Thyroid gland (tissue), 4 donors: ENCODE results near the gene KIF9.

ENCODE experiments used
- POLR2A ChIP-seq, 2 donors: fragments of 450-650 bp; IDR thresholded peaks; one replicate each; pipeline ENCODE4 v1.6.1; 2017; ENCODE audit warnings: antibody characterized with exemption in 2 of 2, mild to moderate bottlenecking in 2 of 2, moderate library complexity in 1 of 2
- TF ChIP-seq, protein P1 (sequence below), 6 experiments: fragments of 200-600 bp in 3 of 6; fragments of 450-650 bp in 3 of 6; sonication (generic) in 3 of 6; IDR thresholded peaks; one replicate each; pipeline ENCODE4 v1.5.1; 2016 to 2019; ENCODE audit warnings: antibody characterized with exemption in 6 of 6, mild to moderate bottlenecking in 2 of 6, inconsistent platforms in 1 of 6, moderate library complexity in 1 of 6

DNA sequence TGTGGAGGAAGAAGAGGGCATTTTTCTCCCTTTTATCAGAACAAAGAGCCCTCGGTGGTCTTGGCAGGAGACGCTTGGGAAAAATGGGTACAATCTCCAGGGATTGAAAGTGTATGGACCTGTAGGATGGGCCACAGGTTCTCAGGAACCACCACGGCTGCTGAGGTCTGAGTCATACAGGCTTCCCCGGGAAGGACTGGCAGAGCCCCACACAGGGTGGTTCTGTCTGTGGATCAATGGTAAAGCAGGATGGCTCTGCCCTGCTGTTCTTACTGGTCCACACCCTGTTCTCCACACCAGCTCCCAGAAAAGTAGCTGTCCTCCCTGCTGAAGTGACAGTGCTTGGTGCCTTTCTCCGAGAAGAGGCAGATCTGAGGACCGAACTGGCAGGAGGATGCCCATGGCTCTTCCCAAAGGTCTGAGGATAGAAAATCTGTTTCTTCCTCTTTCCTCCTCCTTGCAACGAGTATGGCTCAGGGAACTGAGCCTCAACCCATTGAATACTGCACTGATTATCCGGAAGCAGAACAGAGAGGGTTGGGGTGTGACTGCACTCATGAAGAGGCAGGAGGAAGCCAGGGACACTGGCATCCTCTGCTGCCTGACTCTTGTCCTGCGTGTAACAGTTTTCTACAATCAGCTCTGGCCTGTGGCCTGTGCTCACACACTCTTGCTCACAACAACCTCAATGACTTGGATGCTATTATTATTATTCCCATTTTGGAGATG is 39.0 kb downstream of the KIF9 start:
- TF ChIP-seq, protein P1, sequence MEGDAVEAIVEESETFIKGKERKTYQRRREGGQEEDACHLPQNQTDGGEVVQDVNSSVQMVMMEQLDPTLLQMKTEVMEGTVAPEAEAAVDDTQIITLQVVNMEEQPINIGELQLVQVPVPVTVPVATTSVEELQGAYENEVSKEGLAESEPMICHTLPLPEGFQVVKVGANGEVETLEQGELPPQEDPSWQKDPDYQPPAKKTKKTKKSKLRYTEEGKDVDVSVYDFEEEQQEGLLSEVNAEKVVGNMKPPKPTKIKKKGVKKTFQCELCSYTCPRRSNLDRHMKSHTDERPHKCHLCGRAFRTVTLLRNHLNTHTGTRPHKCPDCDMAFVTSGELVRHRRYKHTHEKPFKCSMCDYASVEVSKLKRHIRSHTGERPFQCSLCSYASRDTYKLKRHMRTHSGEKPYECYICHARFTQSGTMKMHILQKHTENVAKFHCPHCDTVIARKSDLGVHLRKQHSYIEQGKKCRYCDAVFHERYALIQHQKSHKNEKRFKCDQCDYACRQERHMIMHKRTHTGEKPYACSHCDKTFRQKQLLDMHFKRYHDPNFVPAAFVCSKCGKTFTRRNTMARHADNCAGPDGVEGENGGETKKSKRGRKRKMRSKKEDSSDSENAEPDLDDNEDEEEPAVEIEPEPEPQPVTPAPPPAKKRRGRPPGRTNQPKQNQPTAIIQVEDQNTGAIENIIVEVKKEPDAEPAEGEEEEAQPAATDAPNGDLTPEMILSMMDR (IDR thresholded peaks at IDR 0.05) = no peak
- no peak for TF ChIP-seq POLR2A (IDR thresholded peaks at IDR 0.05)
